GM23248 (cell line): ENCODE measurements around the gene LHFPL2.
"Not testable (repeated sequence)": the region's sequence is repeated elsewhere in the genome, so short reads cannot be mapped to it uniquely, and the experiment has no call there.

ENCODE experiments used
- EZH2 ChIP-seq: fragments of 200-600 bp; sonication (generic); IDR thresholded peaks from 2 replicates; pipeline ENCODE4 v1.6.1; 2018; ENCODE audit warnings: antibody characterized with exemption, mild to moderate bottlenecking; ENCODE audit not compliant: insufficient read depth, poor library complexity, severe bottlenecking
- EZH2phosphoT487 ChIP-seq: fragments of 200-600 bp; sonication (generic); IDR thresholded peaks from 2 replicates; pipeline ENCODE4 v1.6.1; 2018; ENCODE audit warnings: antibody characterized with exemption, moderate library complexity, mild to moderate bottlenecking, low read depth; ENCODE audit not compliant: insufficient read depth

DNA sequence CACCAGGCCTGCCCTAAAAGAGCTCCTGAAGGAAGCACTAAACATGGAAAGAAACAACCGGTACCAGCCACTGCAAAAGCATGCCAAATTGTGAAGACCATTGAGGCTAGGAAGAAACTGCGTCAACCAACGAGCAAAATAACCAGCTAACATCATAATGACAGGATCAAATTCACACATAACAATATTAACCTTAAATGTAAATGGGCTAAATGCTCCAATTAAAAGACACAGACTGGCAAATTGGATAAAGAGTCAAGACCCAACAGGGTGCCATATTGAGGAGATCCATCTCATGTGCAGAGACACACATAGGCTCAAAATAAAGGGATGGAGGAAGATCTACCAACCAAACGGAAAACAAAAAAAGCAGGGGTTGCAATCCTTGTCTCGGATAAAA lies 35.3 kb upstream of the LHFPL2 start:
- not testable (repeated sequence) for TF ChIP-seq EZH2phosphoT487, EZH2
